Subcutaneous abdominal adipose tissue (tissue), 5 donors: ENCODE data around the gene NUP160.

Experiments
- H3K27ac ChIP-seq: one replicate; pipeline ENCODE4 v1.7.0; 2013; ENCODE audit warnings: low read depth, mild to moderate bottlenecking, inconsistent platforms, low read length, moderate library complexity
- H3K27me3 ChIP-seq, 5 donors: one replicate each; pipeline ENCODE4 v1.7.0; 2013; ENCODE audit warnings: low read length in 5 of 5, inconsistent platforms in 1 of 5; ENCODE audit not compliant: control insufficient read depth in 5 of 5, insufficient read depth in 4 of 5
- H3K36me3 ChIP-seq, 5 donors: one replicate each; pipeline ENCODE4 v1.7.0; 2013; ENCODE audit warnings: low read length in 5 of 5; ENCODE audit not compliant: control insufficient read depth in 5 of 5, insufficient read depth in 5 of 5
- H3K4me1 ChIP-seq, 5 donors: one replicate each; pipeline ENCODE4 v1.7.0; 2013; ENCODE audit warnings: low read length in 5 of 5, mild to moderate bottlenecking in 3 of 5, moderate library complexity in 1 of 5; ENCODE audit not compliant: control insufficient read depth in 5 of 5, insufficient read depth in 5 of 5
- H3K4me3 ChIP-seq, 5 donors: one replicate each; pipeline ENCODE4 v1.7.0; 2013; ENCODE audit warnings: low read length in 5 of 5, low read depth in 1 of 5
- H3K9ac ChIP-seq, 5 donors: one replicate each; pipeline ENCODE4 v1.7.0; 2013; ENCODE audit warnings: low read length in 5 of 5, mild to moderate bottlenecking in 4 of 5, moderate library complexity in 3 of 5
- H3K9me3 ChIP-seq, 5 donors: one replicate each; pipeline ENCODE4 v1.7.0; 2013; ENCODE audit warnings: low read length in 5 of 5; ENCODE audit not compliant: control insufficient read depth in 5 of 5
- donor health status: healthy.
- donor health status: healthy.
- donor health status: healthy.
- donor health status: healthy.
- donor health status: healthy.

The NUP160 gene

DNA sequence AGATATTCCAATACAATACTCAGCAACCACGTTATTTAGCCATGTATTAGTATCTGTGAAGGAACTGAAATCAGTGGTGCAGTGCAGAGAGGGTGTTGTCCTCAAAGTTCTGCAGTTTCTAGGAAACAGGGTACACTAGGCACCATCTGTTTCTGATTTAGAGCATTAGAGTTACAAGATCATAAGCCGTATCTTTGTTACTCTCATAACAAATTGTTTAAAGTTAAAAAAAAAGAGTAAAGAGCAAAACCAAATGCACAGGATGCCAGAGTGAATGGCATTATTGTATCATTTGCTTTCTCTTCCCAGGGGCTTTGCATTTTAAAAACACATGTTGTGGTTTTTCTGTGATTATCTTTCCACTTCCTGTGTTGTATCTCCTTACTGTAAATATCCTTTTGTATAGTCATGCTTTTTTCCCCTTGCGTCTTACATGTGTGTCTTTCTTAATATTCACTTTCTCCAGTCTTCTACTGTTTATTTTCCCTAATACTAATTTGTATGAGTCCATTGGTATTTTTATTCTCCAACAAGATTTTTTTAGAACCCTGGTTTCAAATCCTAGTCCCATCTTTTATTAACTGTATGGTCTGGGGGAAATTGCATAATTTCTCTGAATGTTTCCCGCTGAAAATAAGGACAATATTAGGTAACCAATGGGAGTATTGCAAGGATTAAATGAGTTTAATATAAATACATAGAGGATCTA, 15.2 kb upstream of the NUP160 start:
- Histone ChIP-seq H3K4me3 (peak overlapping the region in 1 of 5 donors; percentile 22), H3K27ac (peak overlapping the region; percentile 69), H3K9ac (no peak overlapping the region), H3K9me3 (no peaks in the 10 kb centered on the region), H3K4me1 (peaks cover 7 to 49% (median 46%) of the 10 kb centered on the region in 5 donors), H3K27me3 (no peaks in the 10 kb centered on the region), H3K36me3 (no peaks in the 10 kb centered on the region)

DNA sequence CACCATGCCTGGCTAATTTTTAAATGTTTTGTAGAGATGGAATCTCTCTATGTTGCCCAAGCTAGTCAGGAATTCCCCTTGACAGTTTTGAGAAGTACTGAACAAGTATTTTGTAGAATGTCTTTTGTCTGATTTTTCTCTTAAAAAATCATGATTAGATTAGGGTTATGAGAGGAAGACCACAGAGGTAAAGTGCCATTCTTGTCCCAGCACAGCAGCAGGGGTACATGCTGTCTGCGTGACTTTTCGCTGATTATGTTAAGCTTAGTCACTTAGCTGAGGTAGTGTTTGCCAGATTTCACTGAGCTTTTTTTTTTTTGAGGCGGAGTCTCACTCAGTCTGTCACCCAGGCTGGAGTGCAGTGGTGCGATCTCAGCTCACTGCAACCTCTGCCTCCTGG, 13.6 kb upstream of the NUP160 start:
- H3K4me1 ChIP-seq, result peaks cover 7 to 54% (median 47%) of the 10 kb centered on the region in 5 donors
- H3K36me3 ChIP-seq, result no peaks in the 10 kb centered on the region
- H3K9me3 ChIP-seq, result no peaks in the 10 kb centered on the region
- no peak overlapping the region for H3K9ac ChIP-seq
- H3K4me3 ChIP-seq, result no peak overlapping the region
- H3K27ac ChIP-seq, result no peak overlapping the region
- no peaks in the 10 kb centered on the region for H3K27me3 ChIP-seq

DNA sequence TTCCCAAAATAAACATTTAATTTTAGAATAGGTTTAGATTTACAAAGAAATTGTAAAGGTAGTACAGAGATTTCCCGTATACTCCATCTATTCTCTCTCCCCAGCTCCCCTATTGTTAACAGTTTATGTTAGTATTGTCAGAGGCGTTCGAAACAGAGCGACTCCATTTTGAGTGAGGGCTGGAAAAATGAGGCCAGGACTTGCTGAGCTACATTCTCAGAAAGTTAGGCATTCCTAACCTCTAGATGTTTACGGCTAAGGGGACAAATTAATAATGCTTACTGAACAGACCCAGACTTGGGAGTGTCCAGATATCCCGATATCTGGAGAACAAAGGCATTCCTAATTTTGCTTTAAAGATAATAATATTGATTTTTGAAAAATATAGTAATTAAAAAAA, 12.4 kb upstream of the NUP160 start:
- H3K27me3 ChIP-seq, result no peaks in the 10 kb centered on the region
- peaks cover 7 to 51% (median 39%) of the 10 kb centered on the region in 5 donors for H3K4me1 ChIP-seq

DNA sequence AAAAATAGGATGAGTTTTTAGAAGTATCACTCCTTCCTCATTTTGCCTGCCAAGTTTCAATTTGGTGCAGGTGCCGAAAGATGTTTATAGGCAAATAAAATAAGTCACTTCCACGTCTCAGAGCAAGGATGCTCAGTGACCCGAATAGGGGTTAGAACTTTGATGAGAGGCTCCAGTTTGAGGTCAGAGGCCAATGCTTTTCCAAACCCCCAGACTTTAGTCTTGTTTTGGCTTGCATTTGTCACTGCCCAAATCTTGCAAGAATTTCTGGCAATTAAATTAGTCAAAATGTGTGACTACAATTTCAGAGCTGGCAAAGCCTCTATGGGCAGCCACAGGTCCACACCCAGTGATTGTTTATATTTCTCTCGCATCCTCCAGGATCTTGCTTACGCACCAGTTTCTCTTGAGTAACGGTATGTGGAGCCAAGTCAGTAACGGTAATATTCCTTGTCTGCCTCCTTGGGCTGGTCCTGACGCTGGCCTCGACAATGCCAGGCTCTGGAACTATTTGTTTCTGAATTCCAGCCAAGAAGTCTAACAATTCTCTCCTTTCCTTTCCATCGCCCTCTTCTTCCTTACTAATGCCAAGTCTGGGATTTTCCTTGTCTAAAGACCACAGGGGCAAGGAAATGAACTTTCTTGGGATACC, 9.9 kb upstream of the NUP160 start:
- Histone ChIP-seq H3K27ac (no peak overlapping the region), H3K4me3 (no peak overlapping the region), H3K9me3 (no peaks in the 10 kb centered on the region), H3K4me1 (peaks cover under 1 to 26% (median 17%) of the 10 kb centered on the region in 5 donors), H3K36me3 (no peaks in the 10 kb centered on the region), H3K27me3 (no peaks in the 10 kb centered on the region), H3K9ac (no peak overlapping the region)

More for the DNA sequence above, 12.4 kb upstream of the NUP160 start:
- H3K27ac ChIP-seq, result no peak overlapping the region
- no peak overlapping the region for H3K9ac ChIP-seq
- no peak overlapping the region for H3K4me3 ChIP-seq
- H3K36me3 ChIP-seq, result no peaks in the 10 kb centered on the region
- no peaks in the 10 kb centered on the region for H3K9me3 ChIP-seq

DNA sequence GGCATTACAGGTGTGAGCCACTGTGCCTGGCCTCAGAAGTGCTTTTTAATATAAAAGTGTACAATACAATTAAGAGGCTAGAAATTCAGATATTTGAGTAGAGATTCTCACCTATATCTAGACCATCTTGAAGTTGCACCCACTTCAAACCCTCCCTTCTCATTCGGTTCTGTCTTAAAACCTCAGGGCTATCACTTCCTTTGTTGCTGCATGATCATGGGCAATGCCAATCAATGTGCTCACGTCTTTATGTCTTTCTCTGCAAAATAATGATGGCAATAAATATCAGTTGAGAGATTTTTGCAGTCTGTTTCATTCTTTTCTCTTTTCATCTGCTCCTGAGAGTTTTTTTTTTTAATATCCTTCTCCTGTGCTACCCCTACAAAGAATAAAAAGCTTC, 9.3 kb upstream of the NUP160 start:
- Histone ChIP-seq H3K27me3 (no peaks in the 10 kb centered on the region), H3K4me3 (no peak overlapping the region), H3K36me3 (no peaks in the 10 kb centered on the region), H3K27ac (no peak overlapping the region), H3K9ac (no peak overlapping the region), H3K9me3 (no peaks in the 10 kb centered on the region), H3K4me1 (peaks cover 0 to 21% (median 11%) of the 10 kb centered on the region in 5 donors)

DNA sequence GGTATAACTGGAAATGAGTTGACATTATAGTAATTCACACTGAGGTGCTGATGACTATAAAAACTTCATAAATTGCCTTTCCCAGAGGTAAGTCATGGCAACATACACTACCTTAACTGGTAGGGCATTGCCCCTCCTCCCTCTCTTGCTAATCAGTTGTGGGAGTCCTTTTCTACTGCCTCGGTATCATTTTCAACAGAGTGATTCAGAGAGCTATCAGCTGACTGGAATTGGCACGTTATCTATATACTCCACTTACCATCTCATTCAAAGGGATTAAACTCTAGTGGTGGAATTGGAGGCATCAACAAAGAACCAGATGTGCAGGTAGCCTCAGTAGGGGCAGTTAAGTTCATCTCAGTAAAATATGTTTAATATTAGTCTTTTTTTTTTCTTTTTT, 8.0 kb upstream of the NUP160 start:
- no peak overlapping the region for H3K4me3 ChIP-seq
- no peaks in the 10 kb centered on the region for H3K9me3 ChIP-seq
- H3K36me3 ChIP-seq, result no peaks in the 10 kb centered on the region

DNA sequence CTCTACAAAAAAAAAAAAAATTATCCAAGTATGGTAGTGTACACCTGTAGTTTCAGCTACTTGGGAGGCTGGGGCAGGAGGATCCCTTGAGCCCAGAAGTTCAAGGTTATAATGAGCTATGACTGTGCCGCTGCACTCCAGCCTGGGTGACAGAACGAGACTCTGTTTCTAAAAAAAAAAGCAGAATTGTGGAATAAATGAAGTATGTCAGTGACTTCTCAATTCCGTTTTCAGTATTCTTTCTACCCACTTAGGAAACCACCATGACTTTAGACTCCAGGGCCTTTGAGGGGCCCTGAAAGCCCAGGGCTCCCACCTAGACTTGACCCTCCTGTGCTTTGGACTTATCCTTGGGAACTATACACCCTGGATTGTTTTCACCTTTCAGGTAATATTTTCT, 6.5 kb upstream of the NUP160 start:
- H3K4me1 ChIP-seq, result peaks cover 0 to 9% (median 8%) of the 10 kb centered on the region in 5 donors
- no peak overlapping the region for H3K27ac ChIP-seq
- H3K9me3 ChIP-seq, result no peaks in the 10 kb centered on the region
- no peaks in the 10 kb centered on the region for H3K36me3 ChIP-seq
- no peaks in the 10 kb centered on the region for H3K27me3 ChIP-seq
- no peak overlapping the region for H3K9ac ChIP-seq
- no peak overlapping the region for H3K4me3 ChIP-seq

More for the DNA sequence above, 8.0 kb upstream of the NUP160 start:
- Histone ChIP-seq H3K27ac (no peak overlapping the region), H3K9ac (no peak overlapping the region), H3K4me1 (peaks cover 0 to 9% (median 8%) of the 10 kb centered on the region in 5 donors), H3K27me3 (no peaks in the 10 kb centered on the region)

DNA sequence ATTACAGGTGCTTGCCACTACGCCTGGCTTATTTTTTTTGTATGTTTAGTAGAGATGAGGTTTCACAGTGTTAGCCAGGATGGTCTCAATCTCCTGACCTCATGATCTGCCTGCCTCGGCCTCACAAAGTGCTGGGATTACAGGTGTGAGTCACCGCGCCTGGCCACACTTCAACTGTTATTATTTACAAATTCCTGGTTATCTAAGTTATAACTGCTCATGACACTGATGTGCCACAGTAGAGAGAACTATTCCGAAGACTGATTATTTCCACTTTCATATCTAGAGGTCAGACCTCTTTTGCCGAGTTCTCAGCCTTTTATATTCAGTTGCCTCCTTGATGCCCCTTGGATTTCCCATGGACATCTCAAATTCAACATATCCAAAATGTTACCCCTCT, 3.9 kb upstream of the NUP160 start:
- no peaks in the 10 kb centered on the region for H3K9me3 ChIP-seq
- H3K27ac ChIP-seq, result no peak overlapping the region
- H3K4me1 ChIP-seq, result peaks cover 1 to 19% (median 14%) of the 10 kb centered on the region in 5 donors
- H3K27me3 ChIP-seq, result no peaks in the 10 kb centered on the region
- no peak overlapping the region for H3K9ac ChIP-seq
- no peak overlapping the region for H3K4me3 ChIP-seq
- H3K36me3 ChIP-seq, result no peaks in the 10 kb centered on the region

DNA sequence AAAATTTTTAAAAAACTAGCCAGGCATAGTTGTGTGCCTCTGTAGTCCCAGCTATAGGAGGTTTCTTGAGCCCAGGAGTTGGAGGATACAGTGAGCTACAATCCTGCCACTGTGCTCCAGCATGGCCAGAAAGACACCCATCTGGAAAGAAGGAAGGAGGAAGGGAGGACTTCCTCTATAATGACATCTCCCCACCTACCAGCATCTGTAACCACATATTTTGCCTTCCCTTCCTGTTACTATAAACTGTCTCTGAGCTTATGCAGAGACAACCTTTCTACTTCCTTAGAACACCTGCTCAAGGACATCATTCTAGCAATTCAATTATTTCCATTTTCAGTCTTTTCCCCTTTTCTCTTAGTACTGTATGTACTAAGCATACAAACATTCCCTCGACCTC, 2.2 kb upstream of the NUP160 start:
- Histone ChIP-seq H3K4me3 (no peak overlapping the region), H3K9me3 (no peaks in the 10 kb centered on the region), H3K36me3 (peaks cover 0 to 2% (median 0%) of the 10 kb centered on the region in 5 donors), H3K27ac (no peak overlapping the region), H3K9ac (no peak overlapping the region), H3K4me1 (peaks cover 1 to 23% (median 18%) of the 10 kb centered on the region in 5 donors), H3K27me3 (no peaks in the 10 kb centered on the region)

DNA sequence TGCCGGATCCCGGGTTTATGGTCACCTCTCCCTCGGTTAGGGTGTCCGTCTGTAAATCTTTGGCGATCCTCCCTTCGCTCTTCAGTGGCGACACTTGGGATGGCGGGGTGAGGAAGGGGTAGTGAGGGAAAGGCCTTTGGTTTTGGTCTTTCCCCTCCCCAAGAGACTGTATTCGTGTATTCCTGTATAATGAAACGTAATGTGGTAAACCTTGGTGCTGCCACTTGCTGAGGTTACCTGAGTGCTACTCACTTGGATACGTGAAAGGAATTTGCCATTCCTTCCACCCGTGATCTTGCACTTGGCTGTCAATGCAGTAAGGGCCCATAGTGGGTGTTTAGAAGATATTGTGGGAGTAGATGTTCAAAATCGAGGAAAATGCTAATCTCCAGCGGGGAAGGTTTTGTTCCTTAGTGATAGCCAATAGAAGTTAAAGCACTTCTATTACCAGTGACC, 578 bp upstream of the NUP160 start:
- no peaks in the 10 kb centered on the region for H3K9me3 ChIP-seq
- H3K4me1 ChIP-seq, result peaks cover 1 to 29% (median 21%) of the 10 kb centered on the region in 5 donors
- peak overlapping the region; percentile 83 to 100 (median 92) for H3K4me3 ChIP-seq
- H3K36me3 ChIP-seq, result peaks cover 0 to 11% (median 2%) of the 10 kb centered on the region in 5 donors
- no peaks in the 10 kb centered on the region for H3K27me3 ChIP-seq
- H3K27ac ChIP-seq, result peak overlapping the region; percentile 80
- H3K9ac ChIP-seq, result peak overlapping the region; percentile 86 to 95 (median 90)
